Fibroblast of skin of scalp (primary cell): ENCODE results near the gene MGARP.
A peak's percentile ranks its signal among the peaks of the same experiment; 100 is the strongest.

Experiments
- DNase-seq: peaks from one replicate; pipeline ENCODE4 v3.0.0-alpha.2; 2013

MGARP gene

GRCh38 chr4:139243448-139244365 is 36.3 kb downstream of the MGARP start:
- DNase-seq: peak; percentile 99

- peak; percentile 89 for DNase-seq
Measured at GRCh38 chr4:139242511-139243051, 37.4 kb downstream of the MGARP start.

GRCh38 chr4:139241784-139242151 is 38.3 kb downstream of the MGARP start:
- no peak for DNase-seq

- no peak for DNase-seq
Measured at GRCh38 chr4:139241086-139241783, 38.8 kb downstream of the MGARP start.

- no peak for DNase-seq
Measured at GRCh38 chr4:139239127-139239772, 40.8 kb downstream of the MGARP start.

GRCh38 chr4:139234253-139234652 is 45.8 kb downstream of the MGARP start:
- DNase-seq: no peak

GRCh38 chr4:139229534-139230039 is 50.4 kb downstream of the MGARP start:
- DNase-seq: peak; percentile 69

- no peak for DNase-seq
Measured at GRCh38 chr4:139227729-139228404, 52.2 kb downstream of the MGARP start.

GRCh38 chr4:139223682-139224317 is 56.2 kb downstream of the MGARP start:
- DNase-seq: peak; percentile 63

GRCh38 chr4:139222215-139222614 is 57.8 kb downstream of the MGARP start:
- no peak for DNase-seq

- no peak for DNase-seq
Measured at GRCh38 chr4:139221687-139222086, 58.3 kb downstream of the MGARP start.

GRCh38 chr4:139219450-139220055 is 60.5 kb downstream of the MGARP start:
- no peak for DNase-seq
